Vagina (tissue), 2 donors: ENCODE data around the gene FCHSD2. TPM values are rescaled to one million over a fixed set of nuclear protein-coding genes. Genes with fewer than 3 reads are reported as not detected.

Experiments
- DNase-seq, 2 donors: peaks; one replicate each; pipeline ENCODE4 v3.0.0-alpha.2; 2017; ENCODE audit errors: extremely low spot score in 2 of 2
- H3K27ac ChIP-seq: fragments of 200-600 bp; sonication (generic); one replicate; pipeline ENCODE4 v1.5.1; 2019
- H3K27me3 ChIP-seq: fragments of 200-600 bp; sonication (generic); one replicate; pipeline ENCODE4 v1.5.1; 2019
- H3K36me3 ChIP-seq, 2 donors: fragments of 200-600 bp; sonication (generic); one replicate each; pipeline ENCODE4 v1.5.1; 2017 to 2019
- H3K4me1 ChIP-seq: fragments of 200-600 bp; sonication (generic); one replicate; pipeline ENCODE4 v1.5.1; 2019
- H3K4me3 ChIP-seq, 2 donors: fragments of 200-600 bp; sonication (generic); 1 replicate in 1 of 2; 2 replicates in 1 of 2; pipeline ENCODE4 v1.5.1; 2016 to 2019
- H3K9me3 ChIP-seq: fragments of 200-600 bp; sonication (generic); one replicate; pipeline ENCODE4 v1.5.1; 2019
- POLR2A ChIP-seq, 2 donors: fragments of 450-650 bp; IDR thresholded peaks; one replicate each; pipeline ENCODE4 v1.6.1; 2017; ENCODE audit warnings: antibody characterized with exemption in 2 of 2, mild to moderate bottlenecking in 2 of 2, moderate library complexity in 2 of 2
- POLR2AphosphoS5 ChIP-seq, 2 donors: sonication (generic); formaldehyde crosslinking; IDR thresholded peaks; one replicate each; pipeline ENCODE4 v1.9.0; 2017; ENCODE audit warnings: antibody characterized with exemption in 2 of 2, mild to moderate bottlenecking in 2 of 2, low read depth in 1 of 2; ENCODE audit not compliant: insufficient read depth in 1 of 2
- intact Hi-C: fragments of 100-400 bp; cut with DNase I; formaldehyde crosslinking; loops from one replicate; pipeline ENCODE4 v1.15.1; 2023
- total RNA-seq: library from RNA; depleted of rRNA; stranded (reverse); fragments of >200 nt; gene quantifications from one replicate; pipeline ENCODE4 v1.2.3, GENCODE V29; 2016
- TF ChIP-seq, protein P1 (sequence below), 3 experiments: fragments of 450-650 bp in 2 of 3; fragments of 200-600 bp in 1 of 3; sonication (generic) in 1 of 3; IDR thresholded peaks; one replicate each; pipeline ENCODE4 v1.5.1; 2017 to 2019; ENCODE audit warnings: antibody characterized with exemption in 3 of 3, mild to moderate bottlenecking in 2 of 3, moderate library complexity in 2 of 3

Gene FCHSD2
- total RNA-seq, 1 donor from 2014 or later: 15.7 TPM

- Histone ChIP-seq H3K4me1 (no peaks in the 10 kb centered on the region), H3K27ac (no peak overlapping the region), H3K36me3 (no peaks in the 10 kb centered on the region), H3K27me3 (no peaks in the 10 kb centered on the region), H3K4me3 (no peak overlapping the region), H3K9me3 (no peaks in the 10 kb centered on the region)
- TF ChIP-seq, protein P1, sequence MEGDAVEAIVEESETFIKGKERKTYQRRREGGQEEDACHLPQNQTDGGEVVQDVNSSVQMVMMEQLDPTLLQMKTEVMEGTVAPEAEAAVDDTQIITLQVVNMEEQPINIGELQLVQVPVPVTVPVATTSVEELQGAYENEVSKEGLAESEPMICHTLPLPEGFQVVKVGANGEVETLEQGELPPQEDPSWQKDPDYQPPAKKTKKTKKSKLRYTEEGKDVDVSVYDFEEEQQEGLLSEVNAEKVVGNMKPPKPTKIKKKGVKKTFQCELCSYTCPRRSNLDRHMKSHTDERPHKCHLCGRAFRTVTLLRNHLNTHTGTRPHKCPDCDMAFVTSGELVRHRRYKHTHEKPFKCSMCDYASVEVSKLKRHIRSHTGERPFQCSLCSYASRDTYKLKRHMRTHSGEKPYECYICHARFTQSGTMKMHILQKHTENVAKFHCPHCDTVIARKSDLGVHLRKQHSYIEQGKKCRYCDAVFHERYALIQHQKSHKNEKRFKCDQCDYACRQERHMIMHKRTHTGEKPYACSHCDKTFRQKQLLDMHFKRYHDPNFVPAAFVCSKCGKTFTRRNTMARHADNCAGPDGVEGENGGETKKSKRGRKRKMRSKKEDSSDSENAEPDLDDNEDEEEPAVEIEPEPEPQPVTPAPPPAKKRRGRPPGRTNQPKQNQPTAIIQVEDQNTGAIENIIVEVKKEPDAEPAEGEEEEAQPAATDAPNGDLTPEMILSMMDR (IDR thresholded peaks at IDR 0.05): no peak
- no peak for TF ChIP-seq POLR2A (IDR thresholded peaks at IDR 0.05)
- TF ChIP-seq POLR2AphosphoS5 (IDR thresholded peaks at IDR 0.05; ENCODE audit: insufficient read depth in 1 of 2, low read depth in 1 of 2): no peak
- DNase-seq: no peak
- intact Hi-C loops: no loop called here
These were observed 172.2 kb downstream of the FCHSD2 start for GRCh38 chr11:72969894-72970335.

DNA sequence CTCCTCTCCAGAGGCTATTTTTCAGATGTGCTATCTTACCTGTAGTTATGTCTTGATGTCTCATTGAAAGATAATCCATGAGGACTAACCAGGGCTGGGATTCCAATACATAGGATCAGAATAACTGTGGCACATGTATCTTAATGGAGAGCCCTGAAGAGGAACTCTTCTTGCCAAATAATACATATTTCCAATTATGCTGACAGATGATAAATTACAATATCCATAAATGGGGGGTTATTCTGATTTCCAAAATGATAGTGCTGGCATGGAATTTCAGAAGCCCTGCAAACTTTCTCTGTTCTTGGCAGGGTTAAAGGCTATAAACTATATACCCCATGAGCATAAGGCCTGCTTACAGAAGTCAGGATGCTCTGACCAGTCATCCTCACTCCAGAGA, 173.7 kb downstream of the FCHSD2 start:
- Histone ChIP-seq H3K36me3 (no peaks in the 10 kb centered on the region), H3K27ac (no peak overlapping the region), H3K9me3 (no peaks in the 10 kb centered on the region), H3K27me3 (no peaks in the 10 kb centered on the region), H3K4me1 (no peaks in the 10 kb centered on the region), H3K4me3 (no peak overlapping the region)
- TF ChIP-seq POLR2AphosphoS5 (IDR thresholded peaks at IDR 0.05; ENCODE audit: insufficient read depth in 1 of 2, low read depth in 1 of 2) (no peak), POLR2A (IDR thresholded peaks at IDR 0.05) (no peak)
- TF ChIP-seq, protein P1 (IDR thresholded peaks at IDR 0.05): no peak
- intact Hi-C loops: no loop called here
- DNase-seq: no peak

DNA sequence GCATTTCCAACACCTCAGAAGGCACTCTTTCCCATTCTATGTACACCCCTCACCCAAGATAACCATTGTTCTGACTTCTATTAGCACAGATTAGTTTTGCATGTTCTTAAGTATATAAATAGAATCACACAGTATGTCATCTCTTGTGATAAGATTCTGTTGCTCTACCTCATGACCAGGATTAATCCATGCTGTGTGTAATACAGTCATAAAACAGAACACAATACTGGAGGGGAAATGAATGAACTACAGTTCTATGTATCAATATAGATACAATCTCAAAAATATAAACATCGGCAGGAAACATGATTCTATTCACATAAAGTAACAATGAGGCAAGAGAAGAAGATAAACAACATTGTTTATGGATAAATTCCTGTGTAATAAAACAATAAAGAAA, 176.4 kb downstream of the FCHSD2 start:
- no peak for DNase-seq
- Histone ChIP-seq H3K4me3 (no peak overlapping the region), H3K9me3 (no peaks in the 10 kb centered on the region), H3K36me3 (no peaks in the 10 kb centered on the region), H3K27me3 (no peaks in the 10 kb centered on the region), H3K4me1 (no peaks in the 10 kb centered on the region), H3K27ac (no peak overlapping the region)
- intact Hi-C loops: no loop called here
- no peak for TF ChIP-seq POLR2A (IDR thresholded peaks at IDR 0.05)
- no peak for TF ChIP-seq POLR2AphosphoS5 (IDR thresholded peaks at IDR 0.05; ENCODE audit: insufficient read depth in 1 of 2, low read depth in 1 of 2)
- TF ChIP-seq, protein P1 (IDR thresholded peaks at IDR 0.05): no peak

DNA sequence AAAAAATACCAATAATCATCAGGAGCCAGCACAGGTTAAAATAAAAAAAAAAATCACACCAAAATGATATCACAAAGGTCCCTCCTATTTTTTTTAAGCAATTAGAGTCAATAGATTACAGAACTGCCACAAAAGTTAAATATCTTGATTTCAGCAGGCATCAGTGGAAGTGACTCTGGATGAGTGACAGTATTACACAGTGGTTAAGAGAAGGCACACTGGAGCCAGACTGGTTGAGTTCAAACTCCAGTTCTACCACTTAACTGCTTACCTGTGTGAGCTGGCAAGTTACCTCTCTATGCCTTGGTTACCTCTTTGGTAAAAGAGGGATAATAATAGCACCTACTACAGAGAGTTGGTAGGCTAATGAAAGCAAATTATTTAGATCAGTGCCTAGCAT, 179.4 kb downstream of the FCHSD2 start:
- no peaks in the 10 kb centered on the region for H3K27me3 ChIP-seq
- TF ChIP-seq POLR2AphosphoS5 (IDR thresholded peaks at IDR 0.05; ENCODE audit: insufficient read depth in 1 of 2, low read depth in 1 of 2): no peak
- no peak for TF ChIP-seq POLR2A (IDR thresholded peaks at IDR 0.05)
- TF ChIP-seq, protein P1 (IDR thresholded peaks at IDR 0.05): no peak
- no peaks in the 10 kb centered on the region for H3K9me3 ChIP-seq
- no peak for DNase-seq
- H3K36me3 ChIP-seq: no peaks in the 10 kb centered on the region
- intact Hi-C loops: no loop called here
- H3K4me1 ChIP-seq: no peaks in the 10 kb centered on the region
- no peak overlapping the region for H3K4me3 ChIP-seq
- H3K27ac ChIP-seq: no peak overlapping the region

- intact Hi-C loops: no loop called here
- Histone ChIP-seq H3K4me1 (no peaks in the 10 kb centered on the region), H3K4me3 (no peak overlapping the region), H3K36me3 (no peaks in the 10 kb centered on the region), H3K9me3 (no peaks in the 10 kb centered on the region), H3K27me3 (no peaks in the 10 kb centered on the region), H3K27ac (no peak overlapping the region)
- no peak for TF ChIP-seq POLR2A (IDR thresholded peaks at IDR 0.05)
- TF ChIP-seq, protein P1 (IDR thresholded peaks at IDR 0.05): no peak
- TF ChIP-seq POLR2AphosphoS5 (IDR thresholded peaks at IDR 0.05; ENCODE audit: insufficient read depth in 1 of 2, low read depth in 1 of 2): no peak
- no peak for DNase-seq
These were observed 180.0 kb downstream of the FCHSD2 start for GRCh38 chr11:72962084-72962483.
